Chondrocyte (in vitro differentiated cells): Measurements from ENCODE around the gene CELF2. TPM values are rescaled to one million over a fixed set of nuclear protein-coding genes. Genes with fewer than 3 reads are reported as not detected.
A peak's percentile ranks its signal among the peaks of the same experiment; 100 is the strongest.

ENCODE experiments used
- DNase-seq: peaks from one replicate; pipeline ENCODE4 v3.0.0; 2021; ENCODE audit warnings: mixed read lengths, low spot score
- H3K27ac Mint-ChIP-seq: one replicate; pipeline ENCODE4 v1.8.0; 2021; ENCODE audit warnings: mild to moderate bottlenecking, moderate library complexity, mixed read lengths; ENCODE audit not compliant: unreplicated experiment
- H3K27me3 Mint-ChIP-seq: 2 replicates; pipeline ENCODE4 v1.8.0; 2021; ENCODE audit warnings: low read depth, mixed read lengths
- H3K36me3 Mint-ChIP-seq: 2 replicates; pipeline ENCODE4 v1.8.0; 2021; ENCODE audit warnings: low read depth, mixed read lengths
- H3K4me1 Mint-ChIP-seq: 2 replicates; pipeline ENCODE4 v1.8.0; 2021; ENCODE audit warnings: low read depth, mild to moderate bottlenecking, mixed read lengths
- H3K4me3 Mint-ChIP-seq: one replicate; pipeline ENCODE4 v1.8.0; 2021; ENCODE audit warnings: mild to moderate bottlenecking, moderate library complexity, mixed read lengths; ENCODE audit not compliant: unreplicated experiment
- H3K9me3 Mint-ChIP-seq: 2 replicates; pipeline ENCODE4 v1.8.0; 2021; ENCODE audit warnings: low read depth, mixed read lengths
- total RNA-seq: library from RNA; stranded (reverse); gene quantifications from 3 replicates; pipeline ENCODE4 v1.2.1, GENCODE V29; 2021
- TF ChIP-seq, protein P1 (sequence below): fragments of 200-600 bp; sonication (generic); IDR thresholded peaks from 2 replicates; pipeline ENCODE4 v1.5.0; 2021; ENCODE audit warnings: antibody characterized with exemption, mild to moderate bottlenecking, moderate library complexity

Gene CELF2
- total RNA-seq, 1 donor from 2014 or later = 44.3 TPM

- DNase-seq = no peak
- peaks cover 5% of the 10 kb centered on the region for H3K4me1 Mint-ChIP-seq
- no peak overlapping the region for H3K4me3 Mint-ChIP-seq
- H3K9me3 Mint-ChIP-seq = no peaks in the 10 kb centered on the region
- H3K27me3 Mint-ChIP-seq = no peaks in the 10 kb centered on the region
- H3K27ac Mint-ChIP-seq = no peak overlapping the region
- TF ChIP-seq, protein P1, sequence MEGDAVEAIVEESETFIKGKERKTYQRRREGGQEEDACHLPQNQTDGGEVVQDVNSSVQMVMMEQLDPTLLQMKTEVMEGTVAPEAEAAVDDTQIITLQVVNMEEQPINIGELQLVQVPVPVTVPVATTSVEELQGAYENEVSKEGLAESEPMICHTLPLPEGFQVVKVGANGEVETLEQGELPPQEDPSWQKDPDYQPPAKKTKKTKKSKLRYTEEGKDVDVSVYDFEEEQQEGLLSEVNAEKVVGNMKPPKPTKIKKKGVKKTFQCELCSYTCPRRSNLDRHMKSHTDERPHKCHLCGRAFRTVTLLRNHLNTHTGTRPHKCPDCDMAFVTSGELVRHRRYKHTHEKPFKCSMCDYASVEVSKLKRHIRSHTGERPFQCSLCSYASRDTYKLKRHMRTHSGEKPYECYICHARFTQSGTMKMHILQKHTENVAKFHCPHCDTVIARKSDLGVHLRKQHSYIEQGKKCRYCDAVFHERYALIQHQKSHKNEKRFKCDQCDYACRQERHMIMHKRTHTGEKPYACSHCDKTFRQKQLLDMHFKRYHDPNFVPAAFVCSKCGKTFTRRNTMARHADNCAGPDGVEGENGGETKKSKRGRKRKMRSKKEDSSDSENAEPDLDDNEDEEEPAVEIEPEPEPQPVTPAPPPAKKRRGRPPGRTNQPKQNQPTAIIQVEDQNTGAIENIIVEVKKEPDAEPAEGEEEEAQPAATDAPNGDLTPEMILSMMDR = no peak
- H3K36me3 Mint-ChIP-seq = peaks cover 7% of the 10 kb centered on the region
These were observed 247.8 kb downstream of the CELF2 start for GRCh38 chr10:11265484-11265883.

DNA sequence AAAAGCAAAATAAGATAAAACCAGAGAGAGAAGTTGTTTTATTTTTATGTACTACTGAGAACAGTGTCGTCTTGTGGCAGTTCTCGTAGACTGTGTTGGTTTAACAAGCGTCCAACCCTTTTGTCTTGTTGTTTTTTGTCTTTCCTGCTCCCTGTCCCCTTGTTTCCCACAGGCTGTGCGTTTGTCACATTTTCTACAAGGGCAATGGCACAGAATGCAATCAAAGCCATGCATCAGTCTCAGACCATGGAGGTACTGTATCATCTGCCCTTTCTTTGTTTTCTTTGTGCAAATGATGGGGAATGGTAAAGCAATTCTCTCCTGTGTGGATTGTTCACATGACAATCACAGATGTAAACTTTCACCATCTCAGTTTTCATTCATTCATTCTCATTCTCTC lies 248.8 kb downstream of the CELF2 start:
- Mint-ChIP-seq H3K36me3 (peaks cover 7% of the 10 kb centered on the region), H3K4me1 (peaks cover 9% of the 10 kb centered on the region), H3K9me3 (no peaks in the 10 kb centered on the region), H3K27me3 (no peaks in the 10 kb centered on the region), H3K4me3 (no peak overlapping the region), H3K27ac (no peak overlapping the region)
- DNase-seq = no peak
- TF ChIP-seq, protein P1 = no peak

GRCh38 chr10:11270135-11270857 lies 252.6 kb downstream of the CELF2 start:
- peaks cover 2% of the 10 kb centered on the region for H3K36me3 Mint-ChIP-seq
- H3K9me3 Mint-ChIP-seq = no peaks in the 10 kb centered on the region
- H3K4me3 Mint-ChIP-seq = peak overlapping the region; percentile 21
- H3K27me3 Mint-ChIP-seq = no peaks in the 10 kb centered on the region
- TF ChIP-seq, protein P1 = peak; percentile 97
- no peak for DNase-seq
- peaks cover 9% of the 10 kb centered on the region for H3K4me1 Mint-ChIP-seq
- H3K27ac Mint-ChIP-seq = peak overlapping the region; percentile 28

- H3K4me3 Mint-ChIP-seq = no peak overlapping the region
- no peaks in the 10 kb centered on the region for H3K9me3 Mint-ChIP-seq
- H3K27me3 Mint-ChIP-seq = no peaks in the 10 kb centered on the region
- no peak overlapping the region for H3K27ac Mint-ChIP-seq
- TF ChIP-seq, protein P1 = peak; percentile 22
- peaks cover 2% of the 10 kb centered on the region for H3K36me3 Mint-ChIP-seq
- peaks cover 9% of the 10 kb centered on the region for H3K4me1 Mint-ChIP-seq
- DNase-seq = no peak
These were observed 253.1 kb downstream of the CELF2 start for GRCh38 chr10:11270858-11271179.

- Mint-ChIP-seq H3K36me3 (peaks cover 5% of the 10 kb centered on the region), H3K27ac (no peak overlapping the region), H3K4me1 (peaks cover 9% of the 10 kb centered on the region), H3K27me3 (no peaks in the 10 kb centered on the region), H3K9me3 (no peaks in the 10 kb centered on the region), H3K4me3 (no peak overlapping the region)
- DNase-seq = no peak
- TF ChIP-seq, protein P1 = no peak
These were observed 255.3 kb downstream of the CELF2 start for GRCh38 chr10:11272915-11273389.
